BJ (cell line): ENCODE results near the gene FTCDNL1. TPM values are rescaled to one million over a fixed set of nuclear protein-coding genes. Genes with fewer than 3 reads are reported as not detected.

Experiments used
- CTCF ChIA-PET: fragments of 350-600 bp; formaldehyde crosslinking; extraction: SDS; loops from one replicate; lab custom pipeline; 2021; ENCODE audit warnings: antibody characterized with exemption, inconsistent platforms; lab: Yijun Ruan, JAX
- POLR2A ChIA-PET: fragments of 300-600 bp; sonication (Branson Sonifier 250); formaldehyde crosslinking; extraction: SDS; loops from one replicate; lab custom pipeline; 2021; ENCODE audit warnings: antibody characterized with exemption; lab: Charles Lee
- DNase-seq: peaks from one replicate; pipeline ENCODE4 v3.0.0-alpha.2; 2011; ENCODE audit warnings: low read depth
- H3K27me3 ChIP-seq: 2 replicates; pipeline ENCODE4 v1.6.0; 2011; ENCODE audit warnings: low read length; ENCODE audit not compliant: control insufficient read depth, insufficient read depth
- H3K36me3 ChIP-seq: 2 replicates; pipeline ENCODE4 v1.5.1; 2011; ENCODE audit warnings: low read length; ENCODE audit not compliant: control insufficient read depth, insufficient read depth
- H3K4me3 ChIP-seq: 2 replicates; pipeline ENCODE4 v1.5.1; 2011; ENCODE audit warnings: low read depth, mild to moderate bottlenecking, control low read depth, low read length
- CTCF ChIP-seq: IDR thresholded peaks from 2 replicates; pipeline ENCODE4 v1.5.1; 2011; ENCODE audit warnings: low read depth, mild to moderate bottlenecking, control low read depth, inconsistent platforms, low read length, moderate library complexity; ENCODE audit not compliant: insufficient read depth
- polyA plus RNA-seq: library from polyadenylated mRNA; depleted of rRNA; stranded (reverse); fragments of >200 nt; gene quantifications from 2 replicates; pipeline ENCODE4 v1.2.3, GENCODE V29; 2011; rRNA removed
- small RNA-seq: library from RNA; depleted of rRNA; stranded (forward); fragments of <200 nt; gene quantifications from one replicate; pipeline ENCODE3, GENCODE V24; 2012; ENCODE audit warnings: low replicate concordance, low read depth; ENCODE audit not compliant: insufficient read length

FTCDNL1 gene
- polyA plus RNA-seq, 1 experiment = 0.31 TPM

GRCh38 chr2:199710551-199710950 is 140.4 kb downstream of the FTCDNL1 start:
- no peak for TF ChIP-seq CTCF
- ChIA-PET CTCF (interaction anchor here (1.0 kb wide), 1 partner anchor 28 kb away, joined by 3 read pairs; no protein-coding TSS in a partner anchor), POLR2A (interaction anchor here (0.7 kb wide), 1 partner anchor 19 kb away, joined by 3 read pairs; no protein-coding TSS in a partner anchor)
- no peaks in the 10 kb centered on the region for H3K27me3 ChIP-seq
- no peaks in the 10 kb centered on the region for H3K36me3 ChIP-seq
- H3K4me3 ChIP-seq = no peak overlapping the region
- DNase-seq = peak; percentile 7

Small RNAs within 50 kb of the gene (small RNA-seq; reads per million reads assigned to genes)
- gene AC108032.1 (not detected), gene RN7SL717P (not detected)

Other genes with a start within 250 kb of the FTCDNL1 start
- gene C2orf69, start 60.1 kb upstream of the FTCDNL1 start, polyA plus RNA-seq = 2.0 and 4.0 TPM in 2 replicates
- 2.9 and 4.8 TPM in 2 replicates for gene TYW5, start 104.3 kb upstream of the FTCDNL1 start, polyA plus RNA-seq
- gene MAIP1, start 104.4 kb upstream of the FTCDNL1 start, polyA plus RNA-seq = 11.3 and 14.0 TPM in 2 replicates